Caco-2 (cell line): ENCODE measurements around the gene TEX19. TPM values are rescaled to one million over a fixed set of nuclear protein-coding genes. Genes with fewer than 3 reads are reported as not detected.

Experiments used
- BruUV-seq: library from RNA; stranded (reverse); fragments of 400-500 nt; replicated peaks from 2 replicates; lab custom pipeline; 2021; lab: Mats Ljungman, UMichigan
- CTCF ChIA-PET: fragments of 300-600 bp; sonication (Branson Sonifier 250); formaldehyde crosslinking; loops from one replicate; lab custom pipeline; 2022; ENCODE audit warnings: antibody characterized with exemption; lab: Charles Lee
- POLR2A ChIA-PET: fragments of 300-600 bp; sonication (Branson Sonifier 250); formaldehyde crosslinking; loops from one replicate; lab custom pipeline; 2022; ENCODE audit warnings: antibody characterized with exemption; lab: Charles Lee
- DNase-seq, 2 experiments: peaks; one replicate each; pipeline versions ENCODE4 v3.0.0 to v3.0.0-alpha.2; 2020 to 2022
- H3K27me3 ChIP-seq: replicated peaks from 2 replicates; pipeline ENCODE4 v1.6.0; 2011; ENCODE audit warnings: low read length; ENCODE audit not compliant: control insufficient read depth, insufficient read depth
- H3K36me3 ChIP-seq: 2 replicates; pipeline ENCODE4 v1.5.1; 2011; ENCODE audit warnings: low read length; ENCODE audit not compliant: control insufficient read depth, insufficient read depth
- H3K4me1 ChIP-seq: fragments of 250-450 bp; sonication (Bioruptor Pico); 2 replicates; pipeline ENCODE4 v1.5.1; 2020; ENCODE audit warnings: mild to moderate bottlenecking
- H3K4me3 ChIP-seq: 2 replicates; pipeline ENCODE4 v1.5.1; 2011; ENCODE audit warnings: low read depth, mild to moderate bottlenecking, control low read depth, low read length
- H3K9me3 ChIP-seq: fragments of 250-450 bp; sonication (Bioruptor Pico); 2 replicates; pipeline ENCODE4 v1.5.1; 2020; ENCODE audit warnings: mild to moderate bottlenecking, moderate library complexity
- H3K27ac Mint-ChIP-seq: one replicate; pipeline ENCODE4 v1.8.0; 2022; ENCODE audit warnings: mixed read lengths; ENCODE audit not compliant: unreplicated experiment
- H3K27me3 Mint-ChIP-seq: one replicate; pipeline ENCODE4 v1.8.0; 2022; ENCODE audit warnings: mixed read lengths; ENCODE audit not compliant: insufficient read depth, unreplicated experiment
- H3K36me3 Mint-ChIP-seq: one replicate; pipeline ENCODE4 v1.8.0; 2022; ENCODE audit warnings: mild to moderate bottlenecking, mixed read lengths; ENCODE audit not compliant: insufficient read depth, unreplicated experiment
- H3K4me1 Mint-ChIP-seq: one replicate; pipeline ENCODE4 v1.8.0; 2022; ENCODE audit warnings: low read depth, mixed read lengths; ENCODE audit not compliant: unreplicated experiment
- H3K4me3 Mint-ChIP-seq: one replicate; pipeline ENCODE4 v1.8.0; 2022; ENCODE audit warnings: mild to moderate bottlenecking, moderate library complexity, mixed read lengths; ENCODE audit not compliant: unreplicated experiment
- H3K9me3 Mint-ChIP-seq: one replicate; pipeline ENCODE4 v1.8.0; 2022; ENCODE audit warnings: mixed read lengths; ENCODE audit not compliant: unreplicated experiment
- intact Hi-C: fragments of 100-400 bp; cut with micrococcal nuclease; formaldehyde crosslinking; loops from one replicate; pipeline ENCODE4 v1.10.0; 2022; ENCODE audit not compliant: unreplicated experiment
- total RNA-seq: library from RNA; stranded (reverse); gene quantifications from 2 replicates; pipeline ENCODE4 v1.2.3, GENCODE V29; 2022
- TF ChIP-seq, protein P1 (sequence below), 2 experiments: fragments of 200-600 bp in 1 of 2; IDR thresholded peaks; 1 replicate in 1 of 2; 2 replicates in 1 of 2; pipeline versions ENCODE4 v1.5.1 to v1.8.0; 2011 to 2022; ENCODE audit warnings: antibody characterized with exemption in 1 of 2, control low read depth in 1 of 2, inconsistent platforms in 1 of 2, low read depth in 1 of 2, low read length in 1 of 2, mild to moderate bottlenecking in 1 of 2, moderate library complexity in 1 of 2; ENCODE audit not compliant: insufficient read depth in 1 of 2, severe bottlenecking in 1 of 2, unreplicated experiment in 1 of 2

The TEX19 gene
- total RNA-seq, 1 experiment from 2014 or later = 4.2 TPM

- no peak overlapping the region for H3K4me3 Mint-ChIP-seq
- peaks cover 10% of the 10 kb centered on the region for H3K4me1 Mint-ChIP-seq
- H3K27ac Mint-ChIP-seq = no peak overlapping the region
- ChIA-PET POLR2A (no interaction called here), CTCF (interaction anchor here (0.6 to 1.6 kb wide), 4 partner anchors 8 to 570 kb away, joined by 3 to 6 read pairs (median 4); no protein-coding TSS in a partner anchor)
- TF ChIP-seq, protein P1, sequence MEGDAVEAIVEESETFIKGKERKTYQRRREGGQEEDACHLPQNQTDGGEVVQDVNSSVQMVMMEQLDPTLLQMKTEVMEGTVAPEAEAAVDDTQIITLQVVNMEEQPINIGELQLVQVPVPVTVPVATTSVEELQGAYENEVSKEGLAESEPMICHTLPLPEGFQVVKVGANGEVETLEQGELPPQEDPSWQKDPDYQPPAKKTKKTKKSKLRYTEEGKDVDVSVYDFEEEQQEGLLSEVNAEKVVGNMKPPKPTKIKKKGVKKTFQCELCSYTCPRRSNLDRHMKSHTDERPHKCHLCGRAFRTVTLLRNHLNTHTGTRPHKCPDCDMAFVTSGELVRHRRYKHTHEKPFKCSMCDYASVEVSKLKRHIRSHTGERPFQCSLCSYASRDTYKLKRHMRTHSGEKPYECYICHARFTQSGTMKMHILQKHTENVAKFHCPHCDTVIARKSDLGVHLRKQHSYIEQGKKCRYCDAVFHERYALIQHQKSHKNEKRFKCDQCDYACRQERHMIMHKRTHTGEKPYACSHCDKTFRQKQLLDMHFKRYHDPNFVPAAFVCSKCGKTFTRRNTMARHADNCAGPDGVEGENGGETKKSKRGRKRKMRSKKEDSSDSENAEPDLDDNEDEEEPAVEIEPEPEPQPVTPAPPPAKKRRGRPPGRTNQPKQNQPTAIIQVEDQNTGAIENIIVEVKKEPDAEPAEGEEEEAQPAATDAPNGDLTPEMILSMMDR (IDR thresholded peaks at IDR 0.05; ENCODE audit: insufficient read depth in 1 of 2, low read depth in 1 of 2, low read length in 1 of 2, severe bottlenecking in 1 of 2, unreplicated experiment in 1 of 2) = no peak
- DNase-seq = no peak
- BruUV-seq = no TSS peak
- H3K36me3 ChIP-seq = no peaks in the 10 kb centered on the region
- no peaks in the 10 kb centered on the region for H3K9me3 ChIP-seq
- peaks cover 32% of the 10 kb centered on the region for H3K4me1 ChIP-seq
- no peak overlapping the region for H3K4me3 ChIP-seq
- no peaks in the 10 kb centered on the region for H3K9me3 Mint-ChIP-seq
- H3K27me3 ChIP-seq = no peaks in the 10 kb centered on the region
- no peaks in the 10 kb centered on the region for H3K36me3 Mint-ChIP-seq
- intact Hi-C loops = no loop called here
- H3K27me3 Mint-ChIP-seq = no peaks in the 10 kb centered on the region
Observed at GRCh38 chr17:82343560-82343959, 15.5 kb upstream of the TEX19 start.

GRCh38 chr17:82344175-82344907 is 14.7 kb upstream of the TEX19 start:
- H3K4me1 ChIP-seq = peaks cover 28% of the 10 kb centered on the region
- Mint-ChIP-seq H3K4me1 (peaks cover 14% of the 10 kb centered on the region), H3K27me3 (no peaks in the 10 kb centered on the region), H3K4me3 (no peak overlapping the region), H3K9me3 (no peaks in the 10 kb centered on the region), H3K36me3 (no peaks in the 10 kb centered on the region), H3K27ac (no peak overlapping the region)
- ChIA-PET CTCF (interaction anchor here (0.6 to 1.6 kb wide), 3 partner anchors 9 to 13 kb away, joined by 4 to 6 read pairs (median 5); no protein-coding TSS in a partner anchor), POLR2A (no interaction called here)
- H3K4me3 ChIP-seq = no peak overlapping the region
- intact Hi-C loops = no loop called here
- BruUV-seq = no TSS peak
- TF ChIP-seq, protein P1 (IDR thresholded peaks at IDR 0.05; ENCODE audit: insufficient read depth in 1 of 2, low read depth in 1 of 2, low read length in 1 of 2, severe bottlenecking in 1 of 2, unreplicated experiment in 1 of 2) = no peak
- H3K27me3 ChIP-seq = no peaks in the 10 kb centered on the region
- H3K9me3 ChIP-seq = no peaks in the 10 kb centered on the region
- H3K36me3 ChIP-seq = no peaks in the 10 kb centered on the region
- DNase-seq = no peak

GRCh38 chr17:82345151-82345976 is 13.7 kb upstream of the TEX19 start:
- TF ChIP-seq, protein P1 (IDR thresholded peaks at IDR 0.05; ENCODE audit: insufficient read depth in 1 of 2, low read depth in 1 of 2, low read length in 1 of 2, severe bottlenecking in 1 of 2, unreplicated experiment in 1 of 2) = no peak
- POLR2A ChIA-PET = no interaction called here
- CTCF ChIA-PET = interaction anchor here (0.7 kb wide), 1 partner anchor 72 kb away, joined by 4 read pairs; no protein-coding TSS in a partner anchor
- Mint-ChIP-seq H3K27me3 (no peaks in the 10 kb centered on the region), H3K4me1 (peaks cover 17% of the 10 kb centered on the region), H3K9me3 (no peaks in the 10 kb centered on the region), H3K27ac (no peak overlapping the region), H3K4me3 (no peak overlapping the region), H3K36me3 (no peaks in the 10 kb centered on the region)
- Histone ChIP-seq H3K36me3 (no peaks in the 10 kb centered on the region), H3K4me1 (peaks cover 27% of the 10 kb centered on the region), H3K9me3 (no peaks in the 10 kb centered on the region), H3K27me3 (no peaks in the 10 kb centered on the region), H3K4me3 (no peak overlapping the region)
- intact Hi-C loops = no loop called here
- no peak for DNase-seq
- no TSS peak for BruUV-seq
